MCF 10A (cell line): ENCODE results near the gene HLF. TPM values are rescaled to one million over a fixed set of nuclear protein-coding genes. Genes with fewer than 3 reads are reported as not detected.

ENCODE experiments used
- BruUV-seq: library from RNA; stranded (reverse); fragments of 400-500 nt; replicated peaks from 2 replicates; lab custom pipeline; 2021; lab: Mats Ljungman, UMichigan
- CTCF ChIA-PET: fragments of 300-600 bp; sonication (Branson Sonifier 250); formaldehyde crosslinking; extraction: SDS; loops from one replicate; lab custom pipeline; 2021; ENCODE audit warnings: antibody characterized with exemption, inconsistent platforms; lab: Yijun Ruan, JAX
- POLR2A ChIA-PET: fragments of 300-600, 350-650 bp; sonication (Branson Sonifier 250); formaldehyde crosslinking; extraction: SDS; loops from one replicate; lab custom pipeline; 2020; ENCODE audit warnings: antibody characterized with exemption, inconsistent platforms; lab: Yijun Ruan, JAX
- DNase-seq: peaks from one replicate; pipeline ENCODE4 v3.0.0-alpha.2; 2018; ENCODE audit not compliant: unreplicated experiment
- H3K27ac Mint-ChIP-seq: one replicate; pipeline ENCODE4 v1.8.0; 2022; ENCODE audit warnings: mild to moderate bottlenecking, low read depth, mixed read lengths; ENCODE audit not compliant: unreplicated experiment
- H3K27me3 Mint-ChIP-seq: one replicate; pipeline ENCODE4 v1.8.0; 2022; ENCODE audit warnings: mixed read lengths; ENCODE audit not compliant: insufficient read depth, unreplicated experiment
- H3K36me3 Mint-ChIP-seq: one replicate; pipeline ENCODE4 v1.8.0; 2022; ENCODE audit warnings: mild to moderate bottlenecking, moderate library complexity, mixed read lengths; ENCODE audit not compliant: insufficient read depth, unreplicated experiment
- H3K4me1 Mint-ChIP-seq: one replicate; pipeline ENCODE4 v1.8.0; 2022; ENCODE audit warnings: mixed read lengths; ENCODE audit not compliant: insufficient read depth, unreplicated experiment
- H3K4me3 Mint-ChIP-seq: one replicate; pipeline ENCODE4 v1.8.0; 2022; ENCODE audit warnings: mild to moderate bottlenecking, moderate library complexity, mixed read lengths; ENCODE audit not compliant: unreplicated experiment
- H3K9me3 Mint-ChIP-seq: one replicate; pipeline ENCODE4 v1.8.0; 2022; ENCODE audit warnings: mixed read lengths; ENCODE audit not compliant: unreplicated experiment
- intact Hi-C: fragments of 100-400 bp; cut with micrococcal nuclease; formaldehyde crosslinking; loops from 2 replicates; pipeline ENCODE4 v1.14.1; 2022
- total RNA-seq: library from RNA; stranded (reverse); gene quantifications from 2 replicates; pipeline ENCODE4 v1.2.3, GENCODE V29; 2022
- TF ChIP-seq, protein P1 (sequence below): fragments of 200-600 bp; IDR thresholded peaks from one replicate; pipeline ENCODE4 v1.8.0; 2022; ENCODE audit warnings: antibody characterized with exemption, mild to moderate bottlenecking; ENCODE audit not compliant: unreplicated experiment

The HLF gene
- total RNA-seq, 1 experiment from 2014 or later = 0.23 TPM

DNA sequence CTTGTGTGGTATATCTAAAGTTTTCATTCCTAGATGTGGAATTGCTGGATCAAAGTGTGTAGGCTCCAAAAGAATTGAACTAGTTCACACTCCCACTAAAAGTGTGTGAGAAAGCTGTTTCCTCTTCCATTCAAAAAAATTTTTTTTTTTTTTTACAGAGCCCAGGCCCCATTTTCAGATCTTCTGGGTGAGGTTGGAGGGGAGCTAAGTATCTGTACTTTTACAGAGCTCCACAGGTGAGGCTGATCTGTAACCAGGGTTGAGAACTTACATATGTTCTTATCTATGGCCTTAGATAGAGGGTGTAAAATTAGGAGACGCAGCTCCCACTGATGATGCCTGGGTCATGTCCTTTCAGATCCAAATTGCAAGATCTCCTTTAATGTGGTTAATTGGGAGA is 31.9 kb downstream of the HLF start:
- Mint-ChIP-seq H3K4me3 (no peak overlapping the region), H3K9me3 (no peaks in the 10 kb centered on the region), H3K4me1 (no peaks in the 10 kb centered on the region), H3K27me3 (no peaks in the 10 kb centered on the region), H3K27ac (no peak overlapping the region), H3K36me3 (peaks cover 6% of the 10 kb centered on the region)
- BruUV-seq = no TSS peak
- intact Hi-C loops = loop anchor here (1.0 to 5.0 kb wide), 6 partner anchors 20 to 303 kb away; no protein-coding TSS in a partner anchor
- CTCF ChIA-PET = interaction anchor here (0.6 to 2.5 kb wide), 23 partner anchors 8 to 764 kb away, joined by 3 to 29 read pairs (median 3); no protein-coding TSS in a partner anchor
- no peak for DNase-seq
- POLR2A ChIA-PET = interaction anchor here (1.3 kb wide), 1 partner anchor 11 kb away, joined by 6 read pairs; no protein-coding TSS in a partner anchor
- TF ChIP-seq, protein P1, sequence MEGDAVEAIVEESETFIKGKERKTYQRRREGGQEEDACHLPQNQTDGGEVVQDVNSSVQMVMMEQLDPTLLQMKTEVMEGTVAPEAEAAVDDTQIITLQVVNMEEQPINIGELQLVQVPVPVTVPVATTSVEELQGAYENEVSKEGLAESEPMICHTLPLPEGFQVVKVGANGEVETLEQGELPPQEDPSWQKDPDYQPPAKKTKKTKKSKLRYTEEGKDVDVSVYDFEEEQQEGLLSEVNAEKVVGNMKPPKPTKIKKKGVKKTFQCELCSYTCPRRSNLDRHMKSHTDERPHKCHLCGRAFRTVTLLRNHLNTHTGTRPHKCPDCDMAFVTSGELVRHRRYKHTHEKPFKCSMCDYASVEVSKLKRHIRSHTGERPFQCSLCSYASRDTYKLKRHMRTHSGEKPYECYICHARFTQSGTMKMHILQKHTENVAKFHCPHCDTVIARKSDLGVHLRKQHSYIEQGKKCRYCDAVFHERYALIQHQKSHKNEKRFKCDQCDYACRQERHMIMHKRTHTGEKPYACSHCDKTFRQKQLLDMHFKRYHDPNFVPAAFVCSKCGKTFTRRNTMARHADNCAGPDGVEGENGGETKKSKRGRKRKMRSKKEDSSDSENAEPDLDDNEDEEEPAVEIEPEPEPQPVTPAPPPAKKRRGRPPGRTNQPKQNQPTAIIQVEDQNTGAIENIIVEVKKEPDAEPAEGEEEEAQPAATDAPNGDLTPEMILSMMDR = no peak

DNA sequence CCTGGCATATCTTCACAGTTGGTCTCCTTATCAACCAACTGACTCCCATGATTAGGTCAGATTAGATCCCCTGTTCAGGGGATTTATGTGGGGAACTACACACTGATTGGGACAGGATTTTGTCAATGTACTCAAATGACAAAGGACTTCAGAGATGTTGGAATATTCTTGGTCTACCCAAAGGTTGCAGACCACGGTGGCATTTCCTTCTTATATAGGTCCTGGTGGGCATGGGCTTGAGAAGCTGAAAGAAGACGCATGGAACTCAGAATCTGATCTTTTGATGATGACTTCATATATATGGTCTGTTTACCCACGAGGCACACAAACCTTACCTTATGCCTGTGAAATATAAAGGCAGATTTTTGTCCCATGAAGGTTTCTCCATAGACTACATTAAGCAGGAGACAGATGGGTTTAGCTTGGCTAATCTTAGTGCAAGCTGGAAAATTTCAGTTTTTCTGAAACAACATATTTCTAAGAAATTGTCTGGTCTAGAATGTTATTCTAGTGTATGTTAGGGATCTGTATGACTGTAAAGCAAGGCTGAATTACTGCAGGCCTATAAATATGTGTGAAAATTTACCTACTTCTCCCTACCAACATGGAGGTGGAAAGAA is 33.5 kb downstream of the HLF start:
- Mint-ChIP-seq H3K36me3 (peaks cover 6% of the 10 kb centered on the region), H3K4me1 (no peaks in the 10 kb centered on the region), H3K27ac (no peak overlapping the region), H3K27me3 (no peaks in the 10 kb centered on the region), H3K4me3 (no peak overlapping the region), H3K9me3 (no peaks in the 10 kb centered on the region)
- no TSS peak for BruUV-seq
- CTCF ChIA-PET = interaction anchor here (0.6 to 2.5 kb wide), 9 partner anchors 10 to 305 kb away, joined by 3 to 29 read pairs (median 3); no protein-coding TSS in a partner anchor
- intact Hi-C loops = loop anchor here (5.0 kb wide), 1 partner anchor 49 kb away; no protein-coding TSS in a partner anchor
- TF ChIP-seq, protein P1 = no peak
- no peak for DNase-seq
- POLR2A ChIA-PET = no interaction called here

DNA sequence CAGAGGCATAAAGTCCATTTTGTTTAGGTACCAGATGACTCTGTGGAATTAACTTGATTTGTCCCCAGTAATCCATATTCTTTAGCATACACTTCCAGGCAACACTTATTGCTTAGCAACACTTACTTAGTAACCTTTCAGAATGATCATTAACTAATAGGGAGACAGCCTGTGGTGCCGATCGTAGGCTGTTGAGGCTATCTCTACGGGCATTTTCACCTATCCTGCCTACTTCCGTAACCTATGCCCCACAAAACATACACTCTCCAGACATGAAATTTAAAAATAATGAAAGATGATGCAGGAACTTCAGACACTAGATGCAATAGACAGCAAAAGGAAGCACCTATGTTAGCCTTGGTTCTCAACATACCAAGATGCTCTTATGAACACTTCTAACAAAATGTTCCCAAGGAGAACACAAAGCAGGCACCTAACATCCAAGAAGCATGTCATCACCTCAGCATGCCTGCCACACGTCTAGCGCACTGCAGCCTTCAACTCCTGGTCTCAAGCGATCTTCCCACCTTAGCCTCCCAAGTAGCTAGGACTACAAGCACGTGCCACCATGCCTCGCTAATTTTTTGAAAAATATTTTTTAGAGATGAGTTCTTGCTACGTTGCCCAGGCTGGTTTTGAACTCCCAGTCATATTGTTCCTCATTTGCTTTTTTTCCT is 34.5 kb downstream of the HLF start:
- Mint-ChIP-seq H3K4me3 (no peak overlapping the region), H3K27ac (no peak overlapping the region), H3K4me1 (no peaks in the 10 kb centered on the region), H3K36me3 (peaks cover 6% of the 10 kb centered on the region), H3K27me3 (no peaks in the 10 kb centered on the region), H3K9me3 (no peaks in the 10 kb centered on the region)
- TF ChIP-seq, protein P1 = no peak
- no peak for DNase-seq
- ChIA-PET POLR2A (no interaction called here), CTCF (interaction anchor here (0.8 to 1.8 kb wide), 5 partner anchors 11 to 306 kb away, joined by 3 to 7 read pairs (median 4); no protein-coding TSS in a partner anchor)
- intact Hi-C loops = loop anchor here (5.0 kb wide), 1 partner anchor 48 kb away; no protein-coding TSS in a partner anchor
- BruUV-seq = no TSS peak

DNA sequence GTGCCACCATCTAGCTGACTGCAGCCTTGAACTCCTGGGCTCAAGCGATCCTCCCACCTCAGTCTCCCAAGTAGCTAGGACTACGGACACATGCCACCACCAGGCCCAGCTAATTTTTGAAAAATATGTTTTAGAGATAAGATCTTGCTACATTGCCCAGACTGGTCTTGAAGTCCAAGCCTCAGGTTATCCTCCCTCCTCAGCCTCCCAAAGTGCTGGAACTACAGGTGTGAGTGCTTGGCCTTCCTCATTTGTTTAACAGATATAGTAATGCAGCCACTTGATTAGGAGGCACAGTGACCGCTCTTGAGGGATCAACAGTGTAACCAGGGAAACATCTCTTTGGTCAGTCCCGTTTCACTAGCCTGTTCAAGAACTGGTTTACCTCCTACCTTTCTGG is 35.1 kb downstream of the HLF start:
- CTCF ChIA-PET = interaction anchor here (0.8 to 1.8 kb wide), 3 partner anchors 50 to 307 kb away, joined by 3 to 7 read pairs (median 5); no protein-coding TSS in a partner anchor
- Mint-ChIP-seq H3K4me3 (no peak overlapping the region), H3K27me3 (no peaks in the 10 kb centered on the region), H3K4me1 (no peaks in the 10 kb centered on the region), H3K9me3 (no peaks in the 10 kb centered on the region), H3K36me3 (peaks cover 4% of the 10 kb centered on the region), H3K27ac (no peak overlapping the region)
- POLR2A ChIA-PET = no interaction called here
- intact Hi-C loops = loop anchor here (5.0 kb wide), 1 partner anchor 47 kb away; no protein-coding TSS in a partner anchor
- no TSS peak for BruUV-seq
- DNase-seq = no peak
- TF ChIP-seq, protein P1 = no peak
